Stimulated activated CD4-positive, alpha-beta T cell treated with anti-CD3 and anti-CD28 coated beads, TNF-alpha, amount 100 ng/mL, for 24 hours (primary cell): ENCODE data around the gene CYB5B.

Experiments used
- DNase-seq, 3 experiments: peaks; one replicate each; pipeline ENCODE4 v3.0.0-alpha.2; 2020; ENCODE audit warnings: low read depth in 3 of 3

CYB5B gene, protein sequence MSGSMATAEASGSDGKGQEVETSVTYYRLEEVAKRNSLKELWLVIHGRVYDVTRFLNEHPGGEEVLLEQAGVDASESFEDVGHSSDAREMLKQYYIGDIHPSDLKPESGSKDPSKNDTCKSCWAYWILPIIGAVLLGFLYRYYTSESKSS

DNA sequence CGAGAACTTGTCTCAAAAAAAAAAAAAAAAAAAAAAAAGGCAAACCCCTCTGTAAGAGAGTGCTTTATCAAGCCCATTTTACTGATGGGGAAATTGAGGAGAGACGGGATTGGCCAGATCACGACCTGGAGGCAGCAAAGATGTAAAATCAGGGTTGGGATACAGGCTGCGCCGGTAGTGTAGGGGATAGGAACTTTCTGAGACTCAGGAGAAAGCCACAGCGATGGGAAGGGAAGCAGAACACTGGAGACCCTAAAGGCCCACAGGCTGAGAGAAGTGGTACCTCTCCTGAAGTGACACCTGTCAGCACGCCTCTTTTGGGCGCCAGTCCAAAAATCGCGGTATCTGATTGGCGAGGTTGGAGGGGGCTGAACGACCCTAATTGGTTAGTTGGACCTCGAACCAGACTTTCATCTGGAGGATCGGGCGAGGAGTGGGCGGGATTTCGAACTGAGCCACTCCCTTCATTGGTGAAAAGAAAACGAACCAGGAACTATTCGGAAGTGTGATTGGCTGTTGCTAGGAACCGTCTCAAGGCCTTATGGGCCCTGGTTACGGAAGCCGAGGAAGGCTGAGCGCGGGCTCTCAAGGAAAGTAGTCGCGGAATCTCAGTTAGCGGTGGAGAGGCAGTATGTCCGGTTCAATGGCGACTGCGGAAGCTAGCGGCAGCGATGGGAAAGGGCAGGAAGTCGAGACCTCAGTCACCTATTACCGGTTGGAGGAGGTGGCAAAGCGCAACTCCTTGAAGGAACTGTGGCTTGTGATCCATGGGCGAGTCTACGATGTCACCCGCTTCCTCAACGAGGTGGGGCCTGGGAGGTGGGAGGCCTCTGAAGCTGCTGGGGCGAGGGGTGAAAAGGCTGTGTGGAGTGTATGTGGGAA lies at the start of gene CYB5B:
CYB5B (plus strand) TSS at position 567 of the 882 bp plus-strand sequence; CDS start at position 632, 65 bp downstream.
- DNase-seq: peak; percentile 85 to 97 (median 97)

DNA sequence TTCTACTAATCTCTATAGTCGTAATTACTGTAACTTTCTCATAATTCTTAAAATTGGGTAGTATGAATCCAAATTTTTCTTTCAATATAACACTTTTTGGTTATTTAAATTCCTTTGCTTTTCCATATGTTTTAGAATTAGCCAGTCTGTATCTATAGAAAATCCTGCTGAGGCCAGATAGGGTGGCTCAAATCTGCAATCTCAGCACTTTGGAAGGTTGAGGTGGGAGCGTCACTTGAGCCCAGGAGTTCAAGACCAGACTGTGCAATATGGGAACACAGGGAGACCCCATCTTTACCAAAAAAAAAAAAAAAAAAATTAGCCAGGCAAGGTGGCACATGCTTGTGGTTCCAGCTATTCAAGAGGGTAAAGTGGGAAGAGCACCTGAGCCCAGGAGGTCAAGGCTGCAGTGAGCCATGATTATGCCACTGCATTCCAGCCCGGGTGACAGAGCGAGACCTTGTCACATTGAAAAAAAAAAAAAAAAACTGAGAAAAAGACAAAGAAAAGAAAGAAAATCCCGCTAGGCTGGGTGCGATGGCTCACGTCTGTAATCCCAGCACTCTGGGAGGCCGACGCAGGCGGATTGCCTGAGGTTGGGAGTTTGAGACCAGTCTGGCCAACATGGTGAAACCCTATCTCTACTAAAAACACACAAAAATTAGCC lies 47.9 kb upstream of the CYB5B start:
- DNase-seq: no peak

DNA sequence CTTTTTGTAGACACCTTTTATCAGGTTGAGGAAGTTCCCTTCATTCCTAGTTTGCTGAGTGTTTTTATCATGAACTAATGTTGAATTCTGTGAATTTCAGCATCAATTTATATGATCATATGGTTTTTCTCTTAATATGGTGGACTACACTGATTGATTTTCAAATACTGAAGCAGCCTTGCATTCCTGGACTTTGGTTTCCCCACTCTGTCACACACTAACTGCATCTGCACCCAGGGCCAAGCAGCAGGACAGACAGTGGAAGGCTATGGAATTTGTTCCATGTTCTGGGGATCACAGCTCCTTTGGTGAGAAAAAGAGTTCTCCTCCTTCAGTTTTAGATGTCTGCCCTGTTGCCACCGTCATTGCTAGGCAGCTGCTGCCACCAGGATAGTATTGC lies 46.4 kb upstream of the CYB5B start:
- DNase-seq: no peak

DNA sequence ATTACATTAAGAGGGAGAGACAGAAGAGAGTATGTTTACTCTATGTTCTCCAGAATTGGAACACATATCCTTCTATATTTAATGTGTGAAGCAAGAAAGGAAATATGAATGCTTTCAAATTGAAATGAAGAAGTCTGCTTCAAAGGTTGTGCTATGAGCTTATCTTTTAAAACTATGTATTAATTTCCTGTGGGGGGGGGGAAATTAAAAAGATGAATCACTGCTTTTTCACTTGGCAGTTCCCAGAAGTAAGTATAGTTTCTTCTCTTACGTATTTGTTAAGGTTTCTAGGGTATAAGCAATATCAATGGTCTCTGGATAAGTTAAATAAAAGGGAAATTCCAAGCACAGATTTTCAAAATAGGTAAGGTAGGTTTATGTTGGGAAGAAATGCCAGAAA lies 45.7 kb upstream of the CYB5B start:
- no peak for DNase-seq

DNA sequence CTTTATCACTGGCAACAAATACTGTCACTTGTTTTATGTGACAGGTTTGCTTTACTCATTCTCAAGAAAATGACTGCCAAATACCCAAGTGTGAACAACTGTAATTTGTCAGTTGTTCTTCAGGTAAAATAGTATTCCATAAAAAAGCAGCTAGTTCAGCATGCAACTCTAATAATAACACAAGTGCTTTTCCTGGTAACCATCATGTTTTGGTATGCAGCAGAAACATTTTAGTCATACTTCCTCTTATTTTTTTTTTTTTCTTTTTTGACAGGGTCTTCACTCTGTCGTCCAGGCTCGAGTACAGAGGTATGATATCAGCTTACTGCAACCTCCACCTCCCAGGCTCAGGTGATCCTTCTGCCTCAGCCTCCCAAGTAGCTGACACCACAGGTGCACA lies 43.2 kb upstream of the CYB5B start:
- DNase-seq: no peak

DNA sequence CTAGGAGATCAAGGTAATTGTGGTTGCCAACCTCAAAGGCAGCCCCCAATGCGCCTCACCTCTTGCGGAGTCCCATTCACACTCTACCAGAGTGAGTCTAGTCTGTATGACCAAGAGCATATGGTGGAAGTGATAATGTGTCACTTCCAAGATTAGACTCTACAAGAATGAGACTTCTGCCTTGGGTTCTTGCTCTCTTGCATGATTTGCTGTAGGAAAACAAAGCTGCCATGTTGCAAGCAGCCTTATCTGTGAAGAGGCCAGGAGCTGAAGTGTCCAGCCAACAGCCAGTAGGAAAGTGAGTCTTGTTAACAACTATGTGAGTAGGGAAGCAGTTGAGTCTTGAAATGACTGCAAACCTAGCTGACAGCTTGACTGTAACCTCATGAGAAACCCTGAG lies 42.0 kb upstream of the CYB5B start:
- no peak for DNase-seq

DNA sequence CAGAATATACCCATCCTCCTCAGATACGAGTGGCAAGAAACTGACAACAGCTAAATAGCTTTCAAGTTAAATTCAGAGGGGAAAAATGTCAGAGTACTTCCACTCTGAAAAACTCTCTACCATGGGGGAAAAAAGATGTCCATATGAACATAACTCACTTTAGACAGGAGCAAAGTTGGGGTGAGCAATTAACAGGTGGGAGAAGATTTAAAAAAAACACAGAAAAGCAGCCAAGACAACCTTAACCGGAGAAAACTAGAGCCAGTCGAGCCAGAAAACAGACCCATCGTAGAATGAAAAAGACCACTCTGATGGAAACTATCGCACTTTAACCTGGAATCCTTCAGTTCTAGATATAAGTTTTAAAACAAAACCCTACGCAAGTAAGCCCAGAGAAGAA lies 39.4 kb upstream of the CYB5B start:
- DNase-seq: no peak

DNA sequence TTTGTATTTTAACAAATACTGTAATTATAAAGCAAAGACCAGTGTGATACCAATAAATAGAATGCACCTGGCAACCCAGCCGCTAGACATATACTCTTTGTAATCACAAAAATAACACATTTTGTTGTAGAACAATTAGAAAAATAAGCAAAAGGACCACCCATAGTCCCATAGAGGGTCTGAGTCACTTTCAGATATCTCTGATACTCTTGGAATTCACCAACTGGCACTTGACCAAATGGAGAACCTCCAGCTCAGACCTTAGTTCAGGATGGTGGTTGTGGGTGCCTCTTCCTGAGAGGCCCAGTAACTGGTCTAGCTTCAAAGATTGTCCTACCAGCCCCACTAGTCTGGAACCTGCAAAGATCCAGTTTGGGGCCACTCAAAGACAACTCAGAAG lies 37.8 kb upstream of the CYB5B start:
- no peak for DNase-seq

DNA sequence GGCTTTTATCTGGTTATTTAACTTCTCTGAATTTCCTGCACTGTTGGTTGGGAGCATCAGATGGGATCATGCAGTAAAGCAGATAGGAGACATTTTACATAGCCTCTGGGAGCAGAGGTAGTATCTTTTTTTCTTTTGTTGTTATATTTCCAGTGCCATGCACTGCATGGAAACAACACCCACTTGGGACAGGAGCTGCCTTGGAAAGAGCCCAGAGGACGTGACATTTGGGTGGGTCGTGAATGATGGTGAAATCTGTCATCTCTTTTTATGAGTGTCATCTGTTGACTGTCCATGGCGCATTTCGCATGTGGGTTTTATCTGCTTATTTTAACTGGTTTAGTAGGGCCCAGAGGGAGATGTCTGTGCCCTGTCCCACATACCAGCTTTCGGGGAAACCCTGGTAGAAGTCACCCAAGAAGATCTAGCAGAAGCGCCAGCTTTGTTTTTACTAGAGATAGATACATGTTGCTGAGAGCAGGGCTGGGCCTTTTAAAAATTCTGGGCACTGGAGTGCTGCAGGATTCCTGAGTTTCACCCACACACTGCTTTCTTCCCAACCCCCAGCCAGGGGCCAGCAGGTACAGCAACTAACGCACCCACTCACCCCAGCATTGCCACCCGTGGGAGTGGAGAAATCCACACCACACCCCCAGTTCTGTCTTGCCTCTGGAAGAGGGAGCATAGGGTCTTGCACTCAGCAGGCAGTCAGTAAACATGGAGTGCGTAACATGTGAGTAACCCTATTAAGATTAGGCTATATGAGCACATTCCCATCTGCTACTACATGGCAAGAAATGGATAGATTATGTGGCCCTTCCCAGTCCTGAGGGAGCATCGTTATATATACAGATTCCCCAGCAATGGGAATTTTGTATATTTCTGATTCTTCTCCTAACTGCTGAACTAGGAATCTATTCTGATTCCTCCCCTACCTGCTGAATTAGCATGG lies 30.2 kb upstream of the CYB5B start:
- DNase-seq: no peak

DNA sequence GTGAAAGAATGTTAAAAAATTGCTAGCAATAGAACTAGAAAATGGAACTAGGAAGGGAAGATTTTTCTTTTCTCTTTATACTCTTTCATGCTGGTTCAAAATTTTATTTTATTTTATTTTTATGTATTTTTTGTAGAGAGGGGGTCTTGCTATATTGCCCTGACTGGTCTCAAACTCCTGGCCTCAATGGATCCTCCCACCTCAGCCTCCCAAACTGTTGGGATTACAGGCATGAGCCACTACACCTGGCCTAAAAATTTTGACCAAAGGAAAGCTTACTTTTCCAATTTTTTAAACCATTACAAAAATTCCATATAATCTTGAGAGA lies 28.6 kb upstream of the CYB5B start:
- no peak for DNase-seq

DNA sequence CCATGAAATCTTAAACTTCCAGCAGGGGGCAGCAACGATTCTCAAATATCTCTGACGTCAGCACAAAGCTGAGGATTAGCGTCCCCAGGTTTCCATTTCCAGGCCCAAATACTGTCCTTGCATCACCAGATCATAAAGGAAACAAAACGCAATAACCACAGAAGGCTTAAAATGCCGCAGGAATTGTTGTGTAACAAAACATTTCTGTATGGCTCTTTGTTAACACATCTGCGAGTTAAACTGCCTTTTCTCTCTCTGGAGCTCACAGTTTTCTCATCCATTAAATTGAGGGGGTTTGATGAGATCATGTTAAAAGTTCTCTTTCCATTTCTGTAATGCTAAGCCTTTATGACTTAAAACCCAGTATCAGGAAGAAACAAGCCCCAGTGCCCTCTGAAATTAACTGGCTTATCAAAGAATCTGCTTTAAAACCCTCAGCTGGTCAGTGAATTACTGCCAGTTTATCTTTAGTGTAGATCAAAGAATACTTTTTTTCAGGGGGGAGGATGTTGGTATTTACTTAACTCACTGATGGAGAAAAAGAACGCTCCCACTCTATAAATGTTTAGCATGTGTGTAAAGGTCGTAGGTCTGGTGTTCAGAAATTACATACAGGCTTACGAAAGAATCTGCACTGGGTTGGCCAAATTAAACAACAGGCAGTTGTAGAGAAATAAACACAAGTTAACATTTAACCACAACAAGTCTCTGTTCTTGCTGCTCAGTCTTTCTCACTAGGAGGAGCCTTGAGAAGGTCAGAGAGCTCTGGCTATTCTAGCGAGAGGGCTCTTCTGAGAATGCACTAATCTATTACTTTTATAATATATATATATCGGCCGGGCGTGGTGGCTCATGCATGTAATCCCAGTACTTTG lies 28.0 kb upstream of the CYB5B start:
- peak; percentile 47 to 61 (median 55) for DNase-seq

DNA sequence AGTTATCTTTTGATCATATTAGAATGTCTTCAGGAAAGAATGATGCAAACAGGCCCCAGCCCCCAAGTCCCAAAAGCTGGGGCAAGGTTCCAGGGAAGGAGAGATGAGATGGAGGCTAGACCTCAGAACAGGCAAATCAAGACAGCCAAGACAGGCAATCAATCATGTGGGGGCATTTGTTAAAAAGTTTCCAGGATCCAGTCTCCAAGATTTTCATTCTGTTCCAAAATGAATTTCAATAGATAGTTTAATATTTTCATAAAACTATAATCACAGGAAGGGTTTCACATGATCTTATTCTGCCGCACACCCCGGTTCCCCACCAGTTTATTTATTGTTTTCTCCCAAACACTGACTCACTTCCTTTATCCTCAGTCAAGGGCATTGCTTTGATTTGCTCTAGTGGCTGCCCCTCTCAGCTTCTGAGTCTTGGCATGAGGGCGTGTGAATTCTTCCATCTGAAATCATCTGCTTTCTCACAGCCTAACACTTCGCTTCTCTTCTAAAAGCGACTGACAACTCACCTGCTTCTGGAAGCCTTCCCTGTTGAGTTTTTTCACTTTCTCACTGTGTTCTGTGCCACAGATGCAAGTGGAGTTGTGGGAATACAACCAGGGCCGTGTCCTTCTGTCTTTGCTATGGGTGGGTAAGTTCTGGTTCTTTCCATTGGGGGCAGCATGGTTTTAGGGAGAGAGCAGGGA lies 26.4 kb upstream of the CYB5B start:
- DNase-seq: no peak

DNA sequence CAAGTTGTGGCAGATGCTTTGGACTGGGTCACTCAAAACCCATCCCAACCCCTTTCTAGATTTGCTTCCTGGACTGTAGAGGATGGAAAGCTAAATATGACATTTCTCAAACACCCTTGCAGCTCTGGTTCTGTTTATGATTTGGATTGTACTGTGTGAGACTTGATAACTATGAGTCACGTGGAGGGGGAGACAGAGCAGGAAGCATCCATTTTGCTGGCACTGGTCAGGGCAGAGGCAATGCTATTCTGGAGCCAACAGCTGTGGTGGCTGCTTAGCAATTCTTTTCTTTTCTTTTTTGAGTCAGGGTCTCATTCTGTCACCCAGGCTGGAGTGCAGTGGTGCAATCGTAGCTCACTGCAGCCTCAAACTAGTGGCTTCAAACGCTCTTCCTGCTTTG lies 25.1 kb upstream of the CYB5B start:
- no peak for DNase-seq

DNA sequence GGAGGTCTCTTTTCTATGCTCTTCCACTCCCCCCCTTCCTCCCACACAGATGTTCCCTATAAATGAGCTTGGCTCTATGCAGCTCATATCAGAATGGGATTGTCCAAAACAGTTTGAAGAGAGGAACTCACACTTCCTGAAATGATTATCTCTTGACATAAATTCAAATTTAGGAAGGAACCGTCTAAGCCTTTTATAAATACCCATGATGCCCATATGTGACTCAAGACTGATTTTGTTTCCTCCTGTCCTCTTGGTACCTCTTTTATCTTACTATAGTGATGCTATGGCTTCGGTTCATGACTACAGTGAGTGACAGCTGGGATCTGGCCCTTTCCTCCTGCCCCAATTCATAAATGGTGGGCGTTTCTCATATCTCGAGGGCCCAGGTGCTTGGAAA lies 22.0 kb upstream of the CYB5B start:
- no peak for DNase-seq

DNA sequence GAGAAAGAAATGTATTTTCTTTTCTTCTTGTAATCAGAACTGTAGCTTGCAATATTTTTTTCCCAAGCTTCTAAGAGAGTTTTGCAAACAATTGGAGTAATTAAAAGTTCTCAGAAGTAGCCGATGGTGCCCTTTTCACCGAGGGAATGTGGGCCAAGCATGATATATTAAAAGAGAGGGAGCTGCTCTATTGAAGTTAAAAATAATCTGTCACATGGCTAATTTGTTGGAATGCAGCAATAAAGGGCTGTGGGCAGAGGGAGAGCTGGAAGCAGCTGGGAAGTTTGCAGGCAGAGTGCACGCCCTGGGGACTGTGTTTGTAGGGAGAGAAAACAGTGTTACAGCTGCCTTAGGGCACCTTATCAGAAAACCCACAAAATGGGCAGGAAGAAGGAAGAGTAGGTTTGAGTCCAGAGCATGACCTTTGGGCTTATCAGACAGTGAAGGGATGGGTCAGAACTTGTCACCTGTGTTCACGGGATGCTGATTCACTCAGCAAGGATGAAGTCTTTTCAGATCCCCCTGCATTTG lies 20.1 kb upstream of the CYB5B start:
- no peak for DNase-seq

DNA sequence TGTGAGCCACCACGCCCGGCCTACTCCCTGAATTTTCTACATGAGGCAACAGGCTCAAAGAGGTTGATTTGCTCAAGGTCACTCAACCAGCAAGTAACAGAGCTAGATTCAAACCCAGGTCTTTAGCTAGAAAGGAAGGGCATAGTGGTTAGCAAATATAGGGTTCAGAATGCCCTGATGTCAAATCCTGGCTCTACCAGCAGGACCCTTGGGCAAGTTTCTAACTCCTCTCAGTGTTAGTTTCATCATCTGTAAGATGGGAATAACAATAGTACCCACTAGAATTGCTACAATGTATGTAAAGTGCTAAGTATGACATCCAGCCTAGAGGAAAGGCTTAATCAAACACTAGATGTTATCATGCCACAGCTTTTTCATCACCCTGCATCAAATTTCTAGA lies 19.1 kb upstream of the CYB5B start:
- no peak for DNase-seq

DNA sequence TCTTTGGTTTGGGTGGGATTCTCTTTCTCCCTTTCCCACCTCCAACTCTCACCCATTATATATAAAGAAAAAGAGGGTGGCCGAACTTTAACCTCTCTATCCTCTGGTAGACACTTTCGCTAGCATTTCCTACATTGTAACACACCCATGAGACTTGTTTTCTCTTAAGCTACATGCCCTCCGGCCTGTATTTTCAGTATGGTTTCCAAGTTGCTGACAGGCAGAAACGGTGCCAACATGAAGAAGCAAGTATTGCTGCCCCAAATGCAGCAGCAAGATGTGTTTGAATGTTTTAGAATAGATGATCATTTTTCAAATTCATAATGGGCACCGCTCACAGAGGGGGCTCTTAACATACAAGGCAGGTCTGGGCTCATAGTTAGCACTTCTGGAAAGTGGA lies 18.7 kb upstream of the CYB5B start:
- no peak for DNase-seq

DNA sequence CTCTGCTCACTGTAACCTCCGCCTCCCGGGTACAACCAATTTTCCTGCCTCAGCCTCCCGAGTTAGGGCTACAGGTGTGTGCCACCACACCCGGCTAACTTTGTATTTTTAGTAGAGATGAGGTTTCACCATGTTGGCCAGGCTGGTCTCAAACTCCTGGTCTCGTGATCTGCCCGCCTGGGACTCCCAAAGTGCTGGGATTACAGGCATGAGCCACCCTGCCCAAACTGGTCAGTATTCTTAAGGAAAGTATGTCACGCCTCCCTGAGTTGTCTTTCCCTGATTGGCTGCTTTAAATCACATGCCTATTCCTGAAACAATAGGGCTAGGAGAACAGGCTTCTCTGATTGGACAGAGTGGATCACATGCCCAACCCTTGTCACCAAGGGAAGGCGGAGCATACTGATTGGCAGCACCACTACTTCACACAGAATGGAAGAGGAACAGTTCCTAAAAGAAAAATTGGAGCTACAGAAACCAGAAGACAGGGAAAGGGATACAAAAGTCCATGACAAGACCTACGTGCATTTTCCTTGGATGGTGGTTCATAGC lies 17.6 kb upstream of the CYB5B start:
- DNase-seq: no peak

DNA sequence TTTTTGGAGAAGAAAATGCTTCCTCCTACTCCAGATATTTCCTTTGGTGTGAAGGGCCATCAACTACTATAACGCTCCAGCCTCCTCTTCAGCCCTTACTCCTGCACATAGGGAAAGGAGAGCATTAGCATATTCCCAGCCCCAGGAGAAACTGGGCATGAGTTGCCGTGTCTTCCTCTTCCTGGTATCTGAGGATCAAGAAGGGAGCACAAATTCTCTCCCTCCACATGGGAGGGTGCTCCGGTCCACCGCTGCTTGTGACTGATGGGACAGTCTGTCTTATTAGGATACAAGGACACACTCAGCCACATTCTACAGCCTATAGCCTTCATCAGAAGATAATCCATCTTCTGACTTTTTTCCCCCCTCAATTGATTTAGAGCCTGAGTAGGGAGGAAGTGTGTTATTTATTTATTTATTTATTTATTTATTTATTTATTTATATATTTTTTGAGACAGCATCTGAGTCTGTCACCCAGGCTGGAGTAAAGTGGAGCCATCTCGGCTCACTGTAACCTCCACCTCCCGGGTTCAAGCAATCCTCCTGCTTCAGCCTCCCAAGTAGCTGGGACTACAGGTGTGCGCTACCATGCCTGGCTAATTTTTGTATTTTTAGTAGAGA lies 16.6 kb upstream of the CYB5B start:
- DNase-seq: no peak
